Measurements from ENCODE around the gene SLC2A13.
"Not testable (repeated sequence)": the region's sequence is repeated elsewhere in the genome, so short reads cannot be mapped to it uniquely, and the experiment has no call there.

The SLC2A13 gene

GRCh38 chr12:40034156-40034555, 71.7 kb downstream of the SLC2A13 start:
- DNase-seq: no peak

GRCh38 chr12:40033242-40033630, 72.6 kb downstream of the SLC2A13 start:
- DNase-seq: no peak

GRCh38 chr12:40032433-40033241, 73.2 kb downstream of the SLC2A13 start:
- no peak for DNase-seq

GRCh38 chr12:40031965-40032364, 73.9 kb downstream of the SLC2A13 start:
- peak; percentile 47 for DNase-seq

- DNase-seq: not testable (repeated sequence)
Measured at GRCh38 chr12:40030970-40031369, 74.9 kb downstream of the SLC2A13 start.

- no peak for DNase-seq
Measured at GRCh38 chr12:40028296-40028695, 77.6 kb downstream of the SLC2A13 start.

- no peak for DNase-seq
Measured at GRCh38 chr12:40022850-40023249, 83.0 kb downstream of the SLC2A13 start.

- no peak for DNase-seq
Measured at GRCh38 chr12:40020261-40020691, 85.6 kb downstream of the SLC2A13 start.

- no peak for DNase-seq
Measured at GRCh38 chr12:40017488-40017887, 88.4 kb downstream of the SLC2A13 start.

GRCh38 chr12:40016980-40017379, 88.9 kb downstream of the SLC2A13 start:
- no peak for DNase-seq

GRCh38 chr12:40015881-40016280, 90.0 kb downstream of the SLC2A13 start:
- no peak for DNase-seq

GRCh38 chr12:40015345-40015744, 90.5 kb downstream of the SLC2A13 start:
- DNase-seq: no peak

- DNase-seq: no peak
Measured at GRCh38 chr12:40013847-40014246, 92.0 kb downstream of the SLC2A13 start.

- no peak for DNase-seq
Measured at GRCh38 chr12:40013292-40013691, 92.6 kb downstream of the SLC2A13 start.

GRCh38 chr12:40012711-40013110, 93.2 kb downstream of the SLC2A13 start:
- DNase-seq: no peak

- no peak for DNase-seq
Measured at GRCh38 chr12:40011775-40012129, 94.1 kb downstream of the SLC2A13 start.

- DNase-seq: peak; percentile 43
Measured at GRCh38 chr12:40010899-40011774, 94.7 kb downstream of the SLC2A13 start.

GRCh38 chr12:40002178-40003169, 103.4 kb downstream of the SLC2A13 start:
- DNase-seq: no peak

- DNase-seq: no peak
Measured at GRCh38 chr12:40001406-40001805, 104.5 kb downstream of the SLC2A13 start.

- DNase-seq: no peak
Measured at GRCh38 chr12:40000884-40001283, 105.0 kb downstream of the SLC2A13 start.

- no peak for DNase-seq
Measured at GRCh38 chr12:39993268-39993667, 112.6 kb downstream of the SLC2A13 start.

Data from NCI-H1417 treated with DMSO at 0.1 percent for 48 hours (cell line).